ENCODE results near the gene NCKAP1. TPM values are rescaled to one million over a fixed set of nuclear protein-coding genes. Genes with fewer than 3 reads are reported as not detected.

The NCKAP1 gene
- total RNA-seq: 10 to 100 TPM; 19.8 to 59.9 TPM

GRCh38 chr2:183038341-183039300 lies at the start of gene NCKAP1:
Gene NCKAP1, minus strand, starts transcription at chr2:183038457. Its CDS starts 358 bp downstream, at chr2:183038099.
- Histone ChIP-seq H3K27me3 (no peaks in the 10 kb centered on the region), H3K36me3 (replicated peaks in 1 of 2; ENCODE audit: insufficient read depth in 1 of 2, low read depth in 2 of 2) (no peaks in the 10 kb centered on the region), H3K4me1 (peaks cover 34% of the 10 kb centered on the region), H3K9me3 (no peaks in the 10 kb centered on the region), H3K27ac (peak within 1 kb of the TSS; percentile 91 to 99 (median 96)), H3K4me3 (peak within 1 kb of the TSS; percentile 42 to 79)
- peak; percentile 87 for ATAC-seq
- TF ChIP-seq CTCF (IDR thresholded peaks at IDR 0.05) (peak; percentile 51 to 99 (median 98)), POLR2A (IDR thresholded peaks at IDR 0.05) (peak; percentile 66 to 76 (median 70))
- intact Hi-C loops (cut with DNase I): no loop called here
- peak; percentile 92 to 96 (median 92) for DNase-seq
- 1 to 5% methylated on average over 17 to 35 of the region's 68 CpGs for WGBS, 2 donors

- no peaks in the 10 kb centered on the region for H3K36me3 ChIP-seq (replicated peaks in 1 of 2; ENCODE audit: insufficient read depth in 1 of 2, low read depth in 2 of 2)
- no peak overlapping the region for H3K27ac ChIP-seq
- intact Hi-C loops (cut with DNase I): no loop called here
- no peaks in the 10 kb centered on the region for H3K9me3 ChIP-seq
- no peak for ATAC-seq
- whole genome bisulfite sequencing, 2 donors: 19 to 45% methylated on average over 1 of the region's 1 CpG
- no peak overlapping the region for H3K4me3 ChIP-seq
- no peaks in the 10 kb centered on the region for H3K27me3 ChIP-seq
- H3K4me1 ChIP-seq: peaks cover 8% of the 10 kb centered on the region
- TF ChIP-seq CTCF (IDR thresholded peaks at IDR 0.05) (no peak), POLR2A (IDR thresholded peaks at IDR 0.05) (no peak)
- no peak for DNase-seq
These were observed 43.7 kb upstream of the NCKAP1 start for GRCh38 chr2:183081911-183082310.

GRCh38 chr2:183079139-183079775 lies 41.0 kb upstream of the NCKAP1 start:
- 4 to 5% methylated on average over 13 of the region's 13 CpGs for WGBS, 2 donors

GRCh38 chr2:183078464-183079138 lies 40.3 kb upstream of the NCKAP1 start, which contains the start of gene DUSP19:
Gene DUSP19, plus strand, starts transcription at chr2:183078747. Its CDS starts 187 bp downstream, at chr2:183078934.
- TF ChIP-seq CTCF (IDR thresholded peaks at IDR 0.05) (peak in 1 of 7 experiments; percentile 6), POLR2A (IDR thresholded peaks at IDR 0.05) (peak; percentile 65 to 93 (median 89))
- Histone ChIP-seq H3K27ac (peak within 1 kb of the TSS; percentile 76 to 90 (median 86)), H3K36me3 (replicated peaks in 1 of 2; ENCODE audit: insufficient read depth in 1 of 2, low read depth in 2 of 2) (no peaks in the 10 kb centered on the region), H3K27me3 (no peaks in the 10 kb centered on the region), H3K4me3 (peak within 1 kb of the TSS; percentile 5 to 18), H3K4me1 (peaks cover 8% of the 10 kb centered on the region), H3K9me3 (no peaks in the 10 kb centered on the region)
- intact Hi-C loops (cut with DNase I): no loop called here
- ATAC-seq (peak; percentile 98), DNase-seq (peak; percentile 93 to 98 (median 96))
- WGBS, 2 donors: 0% methylated on average over 19 to 20 of the region's 20 CpGs

More at GRCh38 chr2:183079139-183079775, 41.0 kb upstream of the NCKAP1 start:
- Histone ChIP-seq H3K36me3 (replicated peaks in 1 of 2; ENCODE audit: insufficient read depth in 1 of 2, low read depth in 2 of 2) (no peaks in the 10 kb centered on the region), H3K27ac (peak overlapping the region; percentile 76 to 90 (median 86)), H3K27me3 (no peaks in the 10 kb centered on the region), H3K4me1 (peaks cover 8% of the 10 kb centered on the region), H3K9me3 (no peaks in the 10 kb centered on the region), H3K4me3 (peak overlapping the region; percentile 3 to 18)
- TF ChIP-seq POLR2A (IDR thresholded peaks at IDR 0.05) (no peak), CTCF (IDR thresholded peaks at IDR 0.05) (peak in 2 of 7 experiments; percentile 8 to 19)
- intact Hi-C loops (cut with DNase I): no loop called here
- DNase-seq (peak; percentile 28 to 48 (median 32)), ATAC-seq (peak; percentile 31)

Data from body of pancreas (tissue), 4 donors.